Calu3 (cell line): ENCODE measurements around the gene SLIT3. TPM values are rescaled to one million over a fixed set of nuclear protein-coding genes. Genes with fewer than 3 reads are reported as not detected.
"Not testable (repeated sequence)": the region's sequence is repeated elsewhere in the genome, so short reads cannot be mapped to it uniquely, and the experiment has no call there.

ENCODE experiments used
- BruUV-seq: library from RNA; stranded (reverse); fragments of 400-500 nt; replicated peaks from 2 replicates; lab custom pipeline; 2021; lab: Mats Ljungman, UMichigan
- CTCF ChIA-PET: fragments of 300-600 bp; sonication (Branson Sonifier 250); formaldehyde crosslinking; loops from one replicate; lab custom pipeline; 2022; ENCODE audit warnings: antibody characterized with exemption; lab: Charles Lee
- DNase-seq: peaks from one replicate; pipeline ENCODE4 v3.0.0; 2022
- H3K27ac Mint-ChIP-seq: one replicate; pipeline ENCODE4 v1.8.0; 2022; ENCODE audit warnings: mixed read lengths; ENCODE audit not compliant: unreplicated experiment
- H3K27me3 Mint-ChIP-seq: one replicate; pipeline ENCODE4 v1.8.0; 2022; ENCODE audit warnings: mixed read lengths; ENCODE audit not compliant: unreplicated experiment
- H3K36me3 Mint-ChIP-seq: one replicate; pipeline ENCODE4 v1.8.0; 2022; ENCODE audit warnings: mild to moderate bottlenecking, moderate library complexity, mixed read lengths; ENCODE audit not compliant: insufficient read depth, unreplicated experiment
- H3K4me1 Mint-ChIP-seq: one replicate; pipeline ENCODE4 v1.8.0; 2022; ENCODE audit warnings: mild to moderate bottlenecking, low read depth, mixed read lengths; ENCODE audit not compliant: unreplicated experiment
- H3K4me3 Mint-ChIP-seq: one replicate; pipeline ENCODE4 v1.8.0; 2022; ENCODE audit warnings: mild to moderate bottlenecking, low read depth, moderate library complexity, mixed read lengths; ENCODE audit not compliant: unreplicated experiment
- H3K9me3 Mint-ChIP-seq: one replicate; pipeline ENCODE4 v1.8.0; 2022; ENCODE audit warnings: low read depth, mixed read lengths; ENCODE audit not compliant: unreplicated experiment
- intact Hi-C: fragments of 100-400 bp; cut with micrococcal nuclease; formaldehyde crosslinking; loops from one replicate; pipeline ENCODE4 v1.10.0; 2022; ENCODE audit not compliant: unreplicated experiment
- total RNA-seq: library from RNA; stranded (reverse); gene quantifications from 2 replicates; pipeline ENCODE4 v1.2.3, GENCODE V29; 2022
- TF ChIP-seq, protein P1 (sequence below): fragments of 200-600 bp; IDR thresholded peaks from one replicate; pipeline ENCODE4 v1.8.0; 2022; ENCODE audit warnings: antibody characterized with exemption; ENCODE audit not compliant: unreplicated experiment

Gene SLIT3
- total RNA-seq, 1 experiment from 2014 or later: not detected

DNA sequence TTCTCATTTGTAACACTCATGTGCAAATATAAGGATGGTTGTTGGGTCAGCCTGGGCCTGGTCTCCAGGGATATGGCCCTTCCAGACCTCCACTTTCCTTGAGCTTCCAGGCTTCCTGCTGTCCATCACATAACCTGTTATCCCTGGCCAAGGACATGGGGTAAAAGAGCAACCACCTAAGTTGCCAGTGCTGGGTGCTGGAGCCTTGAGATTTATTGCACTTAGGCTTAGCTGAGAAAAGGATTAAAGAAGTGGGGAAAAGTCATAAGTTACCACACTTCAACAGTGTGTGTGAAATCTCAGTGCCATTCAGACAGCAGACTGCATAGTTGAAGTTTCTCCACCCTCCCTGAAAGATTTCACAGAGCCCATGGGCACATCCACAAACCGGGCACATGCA, 663.1 kb downstream of the SLIT3 start:
- DNase-seq: no peak
- CTCF ChIA-PET: no interaction called here
- H3K4me3 Mint-ChIP-seq: no peak overlapping the region
- H3K4me1 Mint-ChIP-seq: no peaks in the 10 kb centered on the region
- peaks cover 3% of the 10 kb centered on the region for H3K9me3 Mint-ChIP-seq
- TF ChIP-seq, protein P1, sequence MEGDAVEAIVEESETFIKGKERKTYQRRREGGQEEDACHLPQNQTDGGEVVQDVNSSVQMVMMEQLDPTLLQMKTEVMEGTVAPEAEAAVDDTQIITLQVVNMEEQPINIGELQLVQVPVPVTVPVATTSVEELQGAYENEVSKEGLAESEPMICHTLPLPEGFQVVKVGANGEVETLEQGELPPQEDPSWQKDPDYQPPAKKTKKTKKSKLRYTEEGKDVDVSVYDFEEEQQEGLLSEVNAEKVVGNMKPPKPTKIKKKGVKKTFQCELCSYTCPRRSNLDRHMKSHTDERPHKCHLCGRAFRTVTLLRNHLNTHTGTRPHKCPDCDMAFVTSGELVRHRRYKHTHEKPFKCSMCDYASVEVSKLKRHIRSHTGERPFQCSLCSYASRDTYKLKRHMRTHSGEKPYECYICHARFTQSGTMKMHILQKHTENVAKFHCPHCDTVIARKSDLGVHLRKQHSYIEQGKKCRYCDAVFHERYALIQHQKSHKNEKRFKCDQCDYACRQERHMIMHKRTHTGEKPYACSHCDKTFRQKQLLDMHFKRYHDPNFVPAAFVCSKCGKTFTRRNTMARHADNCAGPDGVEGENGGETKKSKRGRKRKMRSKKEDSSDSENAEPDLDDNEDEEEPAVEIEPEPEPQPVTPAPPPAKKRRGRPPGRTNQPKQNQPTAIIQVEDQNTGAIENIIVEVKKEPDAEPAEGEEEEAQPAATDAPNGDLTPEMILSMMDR: no peak
- H3K27ac Mint-ChIP-seq: no peak overlapping the region
- H3K27me3 Mint-ChIP-seq: peaks cover 17% of the 10 kb centered on the region
- no peaks in the 10 kb centered on the region for H3K36me3 Mint-ChIP-seq
- BruUV-seq: no TSS peak
- intact Hi-C loops: no loop called here

DNA sequence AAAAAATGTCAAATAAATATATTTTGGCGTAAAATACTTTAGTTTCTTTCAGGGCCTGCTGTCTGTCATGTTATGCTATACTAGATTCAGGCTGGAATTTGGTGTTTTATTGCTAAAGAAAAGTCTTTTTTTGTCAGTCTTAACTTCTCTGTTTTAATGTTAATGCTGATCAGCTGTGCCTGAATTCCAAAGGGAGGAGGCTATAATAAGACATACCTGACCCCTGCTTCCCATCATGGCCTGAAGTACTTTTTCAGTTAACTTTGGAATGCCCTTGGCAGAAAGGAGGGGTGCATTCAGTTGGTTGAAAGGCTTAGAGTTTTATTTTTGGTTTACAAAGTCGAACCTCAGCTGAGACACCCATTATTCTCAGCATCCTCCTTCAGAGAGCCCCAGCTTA, 663.7 kb downstream of the SLIT3 start:
- no peak overlapping the region for H3K4me3 Mint-ChIP-seq
- peaks cover 22% of the 10 kb centered on the region for H3K27me3 Mint-ChIP-seq
- no TSS peak for BruUV-seq
- intact Hi-C loops: no loop called here
- H3K27ac Mint-ChIP-seq: no peak overlapping the region
- TF ChIP-seq, protein P1: no peak
- no peak for DNase-seq
- H3K36me3 Mint-ChIP-seq: no peaks in the 10 kb centered on the region
- H3K4me1 Mint-ChIP-seq: no peaks in the 10 kb centered on the region
- CTCF ChIA-PET: no interaction called here
- H3K9me3 Mint-ChIP-seq: peaks cover 3% of the 10 kb centered on the region

DNA sequence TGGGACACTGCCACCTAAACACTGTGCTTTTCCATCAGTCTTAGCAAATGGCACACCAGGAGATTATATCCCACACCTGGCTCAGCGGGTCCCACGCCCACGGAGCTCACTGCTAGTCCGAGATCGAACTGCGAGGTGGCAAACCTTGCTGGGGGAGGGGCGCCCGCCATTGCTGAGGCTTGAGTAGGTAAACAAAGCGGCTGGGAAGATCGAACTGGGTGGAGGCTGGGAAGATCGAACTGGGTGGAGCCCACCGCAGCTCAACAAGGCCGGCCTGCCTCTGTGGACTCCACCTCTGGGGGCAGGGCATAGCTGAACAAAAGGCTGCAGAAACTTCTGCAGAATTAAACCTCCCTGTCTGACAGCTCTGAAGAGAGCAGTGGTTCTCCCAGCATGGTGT, 670.0 kb downstream of the SLIT3 start:
- Mint-ChIP-seq H3K27me3 (peaks cover 66% of the 10 kb centered on the region), H3K9me3 (peaks cover 13% of the 10 kb centered on the region)
- intact Hi-C loops, BruUV-seq, DNase-seq, H3K27ac Mint-ChIP-seq, H3K4me3 Mint-ChIP-seq, H3K4me1 Mint-ChIP-seq, H3K36me3 Mint-ChIP-seq, CTCF ChIA-PET: not testable (repeated sequence)

DNA sequence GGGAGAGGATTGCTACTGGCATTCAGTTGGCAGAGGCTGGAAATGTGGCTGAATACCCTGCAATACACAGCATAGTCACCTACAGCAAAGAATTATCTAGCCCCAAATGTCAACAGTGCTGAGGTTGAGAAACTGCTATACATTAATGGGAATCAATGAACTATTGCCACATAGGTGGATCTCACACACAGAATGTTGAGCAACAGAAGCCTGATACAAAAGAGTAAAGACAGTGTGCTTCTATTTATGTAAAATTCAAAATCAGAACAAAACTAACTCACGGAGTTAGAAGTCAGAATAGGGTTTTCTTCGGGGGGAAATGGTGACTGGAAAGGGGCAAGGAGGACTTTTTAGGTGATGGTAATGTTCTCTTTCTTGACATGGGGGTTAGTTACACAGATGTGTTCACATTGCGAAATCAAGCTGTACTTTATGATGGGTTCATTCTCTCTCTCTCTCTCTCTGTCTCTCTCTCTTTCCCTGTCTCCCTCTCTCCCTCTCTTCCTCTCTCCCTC, 676.0 kb downstream of the SLIT3 start:
- CTCF ChIA-PET: no interaction called here
- Mint-ChIP-seq H3K36me3 (no peaks in the 10 kb centered on the region), H3K27me3 (peaks cover 22% of the 10 kb centered on the region), H3K27ac (no peak overlapping the region), H3K9me3 (peaks cover 2% of the 10 kb centered on the region), H3K4me3 (no peak overlapping the region), H3K4me1 (peaks cover 11% of the 10 kb centered on the region)
- no TSS peak for BruUV-seq
- TF ChIP-seq, protein P1: no peak
- intact Hi-C loops: no loop called here
- no peak for DNase-seq

DNA sequence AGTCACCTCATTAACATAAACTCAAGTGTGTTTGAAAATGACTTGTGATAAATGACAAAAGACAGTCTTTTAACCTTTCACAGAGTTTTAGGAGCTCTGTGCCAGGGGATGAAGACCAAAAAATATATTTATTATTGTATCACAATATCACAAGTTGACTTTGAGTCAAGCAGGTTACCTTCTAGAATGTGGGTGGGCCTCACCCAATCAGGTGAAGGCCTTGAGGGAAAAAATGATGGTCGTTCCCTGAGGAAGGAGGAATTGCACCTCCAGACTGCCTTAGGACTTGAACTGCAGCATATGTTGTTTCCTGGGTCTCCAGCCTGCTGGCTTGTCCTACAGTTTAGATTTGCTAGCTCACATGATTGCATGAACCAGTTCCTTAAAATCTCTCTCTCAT, 680.1 kb downstream of the SLIT3 start:
- Mint-ChIP-seq H3K27me3 (no peaks in the 10 kb centered on the region), H3K27ac (no peak overlapping the region), H3K4me1 (peaks cover 8% of the 10 kb centered on the region), H3K36me3 (no peaks in the 10 kb centered on the region), H3K9me3 (no peaks in the 10 kb centered on the region), H3K4me3 (no peak overlapping the region)
- no peak for DNase-seq
- intact Hi-C loops: no loop called here
- CTCF ChIA-PET: interaction anchor here (0.8 to 1.0 kb wide), 2 partner anchors 34 to 80 kb away, joined by 3 read pairs; no protein-coding TSS in a partner anchor
- TF ChIP-seq, protein P1: no peak
- BruUV-seq: no TSS peak
